IPS-NIHi7 (cell line): Measurements from ENCODE around the gene MYO5C.

Experiments
- DNase-seq: peaks from one replicate; pipeline ENCODE4 v3.0.0; 2012; ENCODE audit warnings: mixed read lengths; ENCODE audit errors: extremely low spot score

MYO5C gene

DNA sequence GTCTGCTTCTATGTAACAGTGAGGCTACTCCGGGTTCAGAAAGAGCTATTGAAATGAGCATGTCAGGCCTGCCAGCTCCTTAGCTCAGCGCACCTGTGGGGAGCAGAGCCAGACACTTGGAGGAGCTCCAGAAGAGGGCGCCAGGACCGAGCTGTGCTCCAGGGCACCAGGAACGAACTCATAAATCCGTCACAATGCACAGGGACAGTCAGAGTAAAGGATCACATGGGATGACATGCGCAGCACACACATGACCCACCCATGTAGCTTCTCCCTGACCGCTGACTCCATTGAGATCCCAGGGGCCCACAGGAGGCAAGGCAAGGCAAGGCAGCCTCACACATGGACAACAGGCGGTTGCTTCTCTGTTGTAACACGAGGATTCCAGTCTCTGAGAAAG, 78.4 kb downstream of the MYO5C start:
- peak; percentile 60 for DNase-seq

DNA sequence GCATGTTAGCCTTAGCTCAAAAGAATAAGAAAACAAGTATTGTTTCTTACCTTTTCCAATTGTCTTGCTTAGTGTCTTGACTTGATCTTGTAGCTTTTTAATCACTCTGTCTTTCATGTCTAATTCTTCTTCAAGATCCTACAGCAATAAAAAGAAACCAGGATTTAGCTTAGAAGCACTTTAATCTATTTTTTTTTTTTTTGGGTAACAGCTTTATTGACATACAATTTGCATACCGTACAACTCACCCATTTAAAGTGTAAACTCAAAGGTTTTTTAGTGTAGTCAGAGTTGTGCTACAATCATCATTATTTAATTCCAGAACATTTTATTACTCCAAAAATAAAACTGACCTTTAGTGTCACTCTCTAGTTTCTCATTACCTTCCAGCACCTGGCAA, 81.1 kb downstream of the MYO5C start:
- DNase-seq, result no peak

DNA sequence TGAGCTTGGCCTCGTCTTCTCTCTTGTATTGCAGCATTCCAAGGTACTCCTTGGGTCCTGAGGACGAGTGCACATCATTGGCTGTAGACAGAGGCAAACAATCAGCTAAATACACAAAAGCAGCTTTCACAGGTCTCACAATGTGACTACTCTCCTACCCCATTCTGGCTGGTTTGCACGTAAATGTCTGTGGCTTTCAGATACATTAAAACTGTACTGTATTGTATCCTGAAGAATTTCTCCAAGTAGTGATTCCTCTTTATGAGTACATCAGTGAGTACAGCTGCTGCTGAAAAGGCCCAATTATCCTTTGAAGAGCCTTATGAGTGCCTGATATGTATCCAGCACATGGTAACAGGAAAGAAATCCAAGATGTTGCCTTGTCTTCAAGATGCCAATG, 82.4 kb downstream of the MYO5C start:
- DNase-seq, result no peak

DNA sequence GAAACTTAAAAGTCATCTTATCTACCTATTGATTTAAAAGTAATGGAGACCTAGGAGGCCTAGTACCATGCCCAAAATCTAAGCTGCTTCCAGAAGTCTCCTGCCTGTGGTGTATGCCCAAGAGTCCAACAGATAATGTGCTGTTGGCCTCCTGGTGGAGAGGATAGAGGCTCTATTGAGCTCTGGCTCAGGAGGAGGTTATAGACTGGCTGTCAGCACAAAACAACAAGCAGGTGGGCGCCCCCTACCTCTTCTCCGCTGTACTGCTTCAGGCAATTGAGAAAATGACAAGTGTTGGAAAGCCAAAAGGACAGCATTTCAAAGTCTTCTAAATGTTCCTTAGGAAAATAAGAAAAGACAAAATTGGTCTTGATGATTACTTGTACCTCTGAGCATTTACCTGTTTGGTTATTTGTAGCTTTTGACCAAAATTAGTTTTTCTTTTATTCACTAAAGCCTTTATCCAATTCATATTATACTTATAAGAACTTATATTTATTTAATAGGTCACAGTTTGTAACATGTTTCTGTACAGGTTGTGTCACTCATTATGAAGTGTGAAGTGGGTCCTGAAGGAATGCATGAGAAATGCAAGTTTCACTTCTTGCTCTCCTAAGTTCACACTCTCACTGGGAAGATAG, 87.2 kb downstream of the MYO5C start:
- peak; percentile 87 for DNase-seq

DNA sequence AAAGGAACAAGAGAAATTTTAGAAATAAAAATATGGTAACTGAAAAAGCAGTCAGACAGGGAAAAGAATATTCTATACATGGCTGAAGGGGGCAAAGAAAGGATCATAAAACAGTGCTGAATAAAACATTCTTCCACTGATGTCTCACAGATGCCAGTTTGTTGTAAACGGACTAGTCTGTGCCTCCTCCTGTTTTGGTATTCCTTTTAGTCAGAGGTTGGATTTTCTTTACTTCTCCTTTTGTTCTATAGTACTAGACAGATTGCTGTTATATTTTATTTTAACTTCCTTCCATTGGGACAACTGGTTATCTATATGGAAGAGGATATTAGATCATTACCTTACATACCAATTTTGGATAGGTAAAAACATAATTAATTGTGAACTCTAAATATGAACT, 88.4 kb downstream of the MYO5C start:
- DNase-seq, result no peak

DNA sequence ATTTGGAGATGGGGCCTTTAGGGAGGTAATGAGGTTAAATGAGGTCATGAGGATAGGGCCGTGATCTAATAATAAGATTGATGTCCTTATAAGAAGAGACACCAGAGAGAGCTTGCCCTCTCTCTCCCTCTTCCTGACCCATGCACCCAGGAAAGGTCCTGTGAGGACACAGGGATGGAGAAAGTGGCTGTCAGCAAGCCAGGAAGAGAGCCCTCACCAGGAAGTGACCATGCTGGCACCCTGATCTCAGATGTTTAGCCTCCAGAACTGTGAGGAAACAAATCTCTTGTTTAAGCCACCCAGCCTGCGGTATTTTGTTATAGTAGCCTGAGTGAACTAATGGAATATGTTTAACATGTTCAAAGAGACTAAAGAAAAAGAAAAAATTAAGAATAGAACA, 89.2 kb downstream of the MYO5C start:
- DNase-seq, result no peak

DNA sequence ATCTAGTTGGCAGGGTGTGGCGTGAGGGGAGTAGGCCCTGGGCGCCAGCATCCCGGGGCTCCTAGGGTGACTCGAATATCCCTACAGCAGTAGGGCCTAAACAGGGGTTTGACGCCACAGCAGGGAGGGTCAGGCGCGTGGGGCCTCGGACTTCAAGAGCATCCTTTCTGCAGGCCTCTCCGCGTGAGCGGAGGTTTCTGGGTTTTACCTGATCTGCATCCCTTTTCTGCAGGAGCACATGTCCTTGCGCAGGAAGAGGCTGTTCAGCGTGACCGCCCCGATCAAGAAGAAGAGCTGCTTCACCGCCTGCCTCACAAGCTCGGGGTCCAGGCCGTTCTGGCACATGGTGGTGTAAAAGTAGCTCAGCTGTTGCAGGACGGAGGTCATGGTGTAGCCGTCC, 90.9 kb downstream of the MYO5C start:
- no peak for DNase-seq

DNA sequence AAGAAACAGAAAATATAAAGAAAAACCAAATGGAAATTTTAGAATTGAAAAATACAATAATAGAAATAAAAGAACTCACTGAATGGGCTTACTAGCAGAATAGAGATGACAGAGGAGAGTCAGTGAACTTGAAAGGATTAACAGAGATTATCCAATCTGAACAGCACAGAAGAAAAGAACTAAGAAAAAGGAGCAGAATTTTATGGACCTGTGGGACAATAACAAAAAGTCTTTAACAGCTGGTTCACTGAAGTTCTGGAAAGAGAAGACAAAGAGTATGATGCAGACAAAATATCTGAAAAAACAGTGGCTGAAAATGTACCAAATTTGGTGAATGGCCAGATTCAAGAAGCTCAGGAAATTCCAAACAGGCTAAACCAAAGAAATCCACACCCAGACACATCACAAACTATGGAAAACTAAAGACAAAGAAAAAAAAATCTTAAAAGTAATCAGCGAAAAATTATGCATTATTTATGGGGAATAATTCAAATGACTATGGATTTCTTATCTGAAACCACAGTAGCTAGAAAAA, 94.7 kb downstream of the MYO5C start:
- DNase-seq, result no peak

DNA sequence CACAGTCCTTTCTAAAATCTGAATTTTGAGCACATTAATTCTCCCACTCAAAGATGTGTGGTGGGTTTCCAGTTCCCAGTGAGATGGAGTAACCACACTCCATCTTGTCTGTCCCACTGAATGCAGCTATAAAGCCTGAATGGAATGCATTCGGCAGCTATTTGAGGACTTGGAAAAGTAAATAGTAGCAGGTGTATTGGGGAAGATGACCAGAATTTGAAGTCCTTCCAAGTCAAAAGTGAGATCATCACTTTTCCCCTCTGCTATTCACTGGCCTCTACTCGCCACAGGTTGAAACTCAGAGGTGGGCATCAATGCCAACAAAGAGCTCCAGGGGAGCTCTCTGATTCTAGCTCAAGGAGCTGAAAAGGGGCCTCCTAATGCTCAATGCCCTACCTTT, 96.3 kb downstream of the MYO5C start:
- no peak for DNase-seq

DNA sequence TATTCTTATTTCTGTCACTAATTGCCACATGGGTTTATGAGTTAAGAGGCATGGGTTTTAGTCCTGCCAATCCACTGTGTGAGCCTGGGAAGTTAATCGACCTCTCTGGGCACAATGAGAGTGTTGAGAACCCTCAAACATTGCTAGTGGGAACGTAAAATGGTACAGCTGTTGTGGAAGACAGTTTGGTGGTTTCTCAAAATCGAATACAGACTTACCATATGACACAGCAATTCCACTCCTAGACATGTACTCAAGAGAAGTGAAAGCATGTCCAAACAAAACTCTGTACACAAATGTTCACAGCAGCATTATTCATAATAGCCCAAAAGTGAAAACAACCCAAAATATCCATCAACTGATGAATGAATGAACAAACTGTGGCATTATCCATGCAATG, 98.7 kb downstream of the MYO5C start:
- DNase-seq, result no peak

DNA sequence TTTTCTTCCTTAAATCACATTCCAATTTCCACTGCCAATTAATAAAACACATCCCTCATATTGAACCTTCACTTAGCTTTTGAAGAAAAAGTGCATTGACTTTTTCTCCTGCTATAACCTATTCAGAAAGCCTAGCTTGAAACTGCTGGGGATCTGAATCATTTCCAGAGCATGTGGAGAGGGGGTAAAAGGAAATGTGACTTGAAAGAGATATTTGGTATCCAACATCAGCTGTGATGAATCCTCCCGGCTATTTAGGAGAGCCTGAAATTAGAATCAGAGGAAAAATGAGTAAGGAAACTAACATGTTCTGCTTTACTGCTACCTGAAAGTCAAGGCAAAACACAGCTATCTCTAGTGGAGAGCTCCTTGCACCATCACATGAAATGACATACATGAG, 101.8 kb downstream of the MYO5C start:
- DNase-seq, result no peak

DNA sequence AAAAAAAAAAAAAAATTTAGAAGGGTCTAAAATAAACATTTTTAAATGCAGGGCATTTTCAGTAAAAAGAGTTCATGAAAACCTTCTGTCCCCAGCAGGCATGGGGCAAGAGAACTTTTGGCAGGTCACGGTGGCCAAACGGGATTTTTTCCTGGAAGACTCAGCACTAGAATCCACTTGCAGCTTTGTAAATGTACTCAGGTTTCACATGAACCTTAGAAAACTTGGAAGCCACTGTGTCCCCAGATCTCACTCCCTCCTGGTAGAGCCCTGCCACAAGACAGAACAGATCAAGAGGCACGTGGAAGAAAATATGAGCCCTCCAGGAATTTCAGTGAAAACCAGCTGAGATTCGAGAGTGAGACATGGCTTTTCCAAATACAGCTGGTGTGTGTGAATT, 102.3 kb downstream of the MYO5C start:
- no peak for DNase-seq

DNA sequence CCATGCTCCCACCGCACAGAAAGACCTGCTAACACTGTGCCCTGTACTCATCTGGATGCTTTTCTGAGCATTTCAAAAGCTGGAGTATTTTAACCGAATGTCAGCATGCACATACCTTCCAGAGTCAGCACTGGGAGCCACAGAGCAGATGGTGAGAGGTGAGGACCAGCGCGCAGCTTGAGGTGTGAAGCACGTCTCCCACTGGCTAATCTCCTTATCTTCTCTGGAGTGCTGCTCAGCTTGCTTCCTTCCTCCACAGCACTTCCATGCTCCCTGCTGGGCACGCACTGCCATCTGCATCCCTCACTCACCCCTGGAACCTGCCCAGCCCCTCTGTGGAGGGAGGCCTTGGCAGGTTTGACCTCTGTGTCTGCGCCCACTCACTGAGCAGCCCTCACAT, 104.4 kb downstream of the MYO5C start, which contains the start of gene GNB5:
TSS of gene GNB5 (minus strand) at position 186 of the 400 bp plus-strand sequence. CDS start 6,716 bp downstream, outside the sequence.
- peak; percentile 50 for DNase-seq

DNA sequence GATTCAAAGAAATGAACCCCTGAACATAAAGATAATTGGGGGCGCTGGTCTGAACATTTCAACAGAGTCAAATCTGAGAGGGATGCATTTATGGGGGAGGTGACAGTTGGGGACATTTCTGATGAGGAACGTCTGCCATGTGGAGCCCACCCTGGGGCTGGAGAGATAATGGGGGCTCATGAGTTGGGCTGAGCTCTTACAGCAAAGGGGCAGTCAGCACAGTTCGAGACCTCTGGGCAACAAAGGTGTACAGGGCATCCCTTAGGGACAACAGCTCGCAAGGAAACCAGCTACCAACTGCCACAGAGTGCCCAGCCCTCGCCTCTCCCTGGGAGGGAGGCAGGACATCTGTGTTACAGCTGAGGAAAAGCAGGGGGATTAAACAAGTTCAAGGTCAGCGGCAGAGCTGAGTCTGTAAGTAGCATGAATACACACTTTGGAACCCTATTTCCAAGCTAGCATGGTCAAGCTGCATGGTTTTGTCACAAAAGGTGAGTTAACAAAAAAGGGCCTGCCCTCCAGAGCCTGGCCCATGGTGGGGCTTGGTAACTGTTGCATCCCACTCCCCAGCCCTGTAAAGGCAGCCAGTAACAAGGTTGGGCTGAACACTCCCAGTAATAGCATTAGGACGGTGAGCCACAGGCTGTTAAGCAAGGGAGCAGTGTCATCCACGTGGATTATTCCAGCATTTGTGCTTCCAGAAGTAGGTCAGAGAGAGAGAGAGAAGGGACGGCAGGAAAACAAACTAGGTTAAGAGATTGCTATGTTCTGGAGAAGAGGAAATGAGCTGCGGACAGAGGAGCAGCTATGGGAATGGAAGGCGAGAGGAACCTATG, 108.7 kb downstream of the MYO5C start:
- DNase-seq, result no peak

DNA sequence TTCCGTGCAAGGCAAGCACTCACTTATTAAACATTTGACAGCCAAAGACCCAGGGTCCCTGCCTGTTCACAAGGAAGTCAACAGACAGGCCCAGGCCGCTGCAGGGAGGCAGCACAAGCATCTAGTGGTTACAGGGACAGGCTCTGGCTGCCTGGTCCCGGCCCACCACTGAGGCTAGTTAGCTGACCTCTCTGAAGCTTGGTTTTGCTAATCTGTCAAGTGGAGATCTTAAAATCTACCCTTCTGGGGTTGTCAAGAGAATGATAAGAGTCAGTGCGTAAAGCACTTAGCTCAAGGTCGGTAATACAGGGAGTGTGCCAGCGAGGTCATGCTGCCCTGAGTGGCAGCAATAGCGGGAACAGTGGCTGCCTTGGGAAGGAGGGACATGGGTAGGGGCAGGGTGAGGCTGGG, 110.4 kb downstream of the MYO5C start:
- DNase-seq, result no peak

DNA sequence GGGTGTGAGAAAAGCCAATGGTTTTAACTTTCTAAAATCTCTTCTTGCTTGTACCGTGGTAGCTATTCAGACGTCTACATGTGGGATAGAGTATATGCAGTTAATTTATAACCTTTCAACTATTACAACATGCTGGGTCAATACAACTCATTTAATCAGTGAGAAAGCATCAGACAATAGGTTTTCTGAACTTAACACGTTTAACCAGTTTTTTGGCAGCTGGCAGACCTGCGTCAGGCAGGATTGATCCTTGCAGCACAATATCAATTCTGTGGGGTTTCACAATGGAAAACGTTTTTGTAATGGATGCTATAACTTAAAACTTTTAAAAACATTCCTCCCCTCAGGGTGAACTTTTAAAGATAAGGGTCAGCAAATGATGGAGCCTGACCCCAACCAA, 110.9 kb downstream of the MYO5C start:
- no peak for DNase-seq

DNA sequence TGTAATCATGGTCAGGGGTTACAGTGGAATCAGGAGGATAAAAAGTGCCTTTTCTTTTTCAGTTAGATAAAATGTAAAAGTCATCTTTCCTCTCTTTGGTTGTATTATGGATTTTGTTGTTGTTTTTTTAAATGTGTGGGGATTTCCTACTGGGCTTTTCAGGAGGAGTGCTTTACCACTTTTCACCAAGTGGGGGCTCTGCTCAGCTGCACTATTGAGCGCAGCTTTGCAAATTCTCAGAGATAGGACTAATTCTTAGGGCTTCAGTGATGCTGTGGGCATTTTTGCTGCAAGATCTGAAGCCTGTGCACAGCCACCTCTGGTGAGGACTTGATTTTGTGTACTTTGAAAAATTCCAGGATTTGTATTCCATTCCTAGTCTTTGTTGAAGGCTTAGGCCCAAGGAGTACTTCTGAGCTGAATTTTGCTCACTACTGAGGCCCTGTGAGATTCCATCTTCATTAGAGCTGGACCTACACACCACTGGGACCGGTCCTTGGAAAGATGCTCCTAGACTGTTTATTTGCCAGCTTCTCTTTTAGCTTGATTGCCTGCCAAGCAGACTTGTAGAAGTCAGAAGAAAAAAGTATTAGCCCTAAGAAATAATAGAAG, 111.9 kb downstream of the MYO5C start:
- DNase-seq, result peak; percentile 59

DNA sequence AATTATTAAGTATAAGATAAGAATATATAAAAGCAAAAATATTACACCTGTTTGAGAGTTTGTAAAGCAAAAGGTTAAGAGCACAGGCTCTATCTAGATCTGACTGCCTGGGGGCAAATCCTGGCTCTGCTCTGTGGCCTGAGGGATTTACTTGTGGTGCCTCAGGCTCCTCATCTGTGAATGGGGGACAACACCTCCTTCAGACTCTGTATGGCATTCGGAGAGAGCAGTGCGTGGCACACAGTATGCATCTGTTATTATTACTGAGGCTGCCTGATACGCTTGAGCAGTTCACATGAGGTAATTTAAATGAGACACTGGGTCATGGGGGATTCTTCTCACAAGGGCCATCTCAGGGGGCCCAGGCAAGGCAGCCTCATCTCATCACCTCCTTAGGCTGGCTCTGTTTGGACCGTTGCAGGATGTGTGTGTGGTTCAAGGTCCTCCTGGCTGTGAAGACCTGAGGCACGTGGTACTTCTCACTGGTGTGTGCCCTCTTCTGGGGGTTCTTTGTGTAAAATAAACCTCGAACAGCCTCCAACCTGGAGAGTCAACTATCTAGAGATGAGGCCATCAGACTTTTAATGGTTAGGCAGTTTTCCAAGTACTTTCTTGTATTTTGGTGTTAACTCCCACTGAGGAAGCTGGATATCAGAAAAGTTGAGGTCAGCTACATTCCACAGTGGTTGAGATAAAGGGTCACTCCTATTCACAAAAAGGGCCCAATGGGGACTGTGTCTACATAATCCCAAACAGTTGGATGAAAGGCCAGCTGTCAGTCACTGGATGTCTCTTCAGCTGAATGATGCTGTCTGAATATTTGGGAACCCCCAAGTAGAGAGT, 113.4 kb downstream of the MYO5C start:
- no peak for DNase-seq

DNA sequence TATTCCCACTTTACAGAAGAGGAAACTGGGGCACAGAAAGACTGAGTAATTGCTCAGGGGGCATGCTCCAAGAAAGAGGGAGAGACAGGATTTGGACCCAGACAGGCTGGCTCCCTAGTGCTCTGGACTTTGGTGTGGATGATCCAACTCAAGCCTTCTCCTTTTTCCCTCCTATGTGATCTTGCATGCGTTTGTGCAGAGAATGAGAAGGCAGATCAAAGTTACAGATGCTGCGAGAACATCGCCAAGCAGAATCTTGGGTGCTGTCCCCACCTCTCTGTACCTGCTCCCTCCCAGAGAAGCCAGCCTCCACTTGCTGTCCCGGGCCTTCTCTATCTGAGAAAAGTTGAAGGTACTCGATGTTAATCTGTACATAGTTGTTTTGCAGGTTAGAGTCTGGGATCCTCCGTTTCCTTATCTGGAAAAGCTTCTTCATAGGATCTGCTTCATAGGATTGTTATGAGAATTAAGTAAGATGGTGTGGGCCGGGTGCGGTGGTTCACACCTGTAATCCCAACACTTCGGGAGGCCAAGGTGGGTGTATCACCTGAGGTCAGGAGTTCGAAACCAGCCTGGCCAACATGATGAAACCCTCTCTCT, 114.7 kb downstream of the MYO5C start:
- DNase-seq, result no peak

DNA sequence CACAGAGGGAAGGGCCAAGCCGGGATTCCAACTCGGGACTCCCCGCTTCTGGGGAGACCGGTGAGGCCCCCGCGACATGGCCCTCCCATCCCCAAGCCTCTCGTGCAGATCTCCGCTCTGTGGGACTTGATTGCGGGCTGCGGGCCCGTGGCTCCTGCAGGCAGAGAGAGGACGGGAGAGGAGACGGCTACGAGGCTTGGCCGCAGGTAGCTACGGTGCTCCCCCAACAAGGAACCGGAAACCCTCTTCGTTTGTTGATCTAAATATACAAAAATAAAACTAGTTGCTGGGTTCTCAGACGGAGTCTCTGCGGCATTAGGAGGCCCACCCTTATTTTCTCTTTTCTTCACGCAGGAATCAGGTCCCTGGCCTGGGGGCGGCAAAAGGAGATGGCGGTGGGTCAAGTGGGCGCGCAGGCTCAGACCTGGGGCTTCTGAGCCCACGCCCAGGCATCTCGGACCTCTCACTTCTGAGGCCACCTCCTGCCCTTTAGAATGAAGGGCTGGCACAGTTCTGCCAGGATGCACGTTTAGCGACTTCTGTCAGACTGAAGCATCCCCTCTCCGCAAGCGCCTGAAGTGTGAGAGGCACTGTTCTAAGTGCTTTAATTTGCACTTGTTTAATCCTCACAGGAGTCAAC, 115.3 kb downstream of the MYO5C start:
- no peak for DNase-seq
